A673 (cell line): Measurements from ENCODE around the gene DNPH1. TPM values are rescaled to one million over a fixed set of nuclear protein-coding genes. Genes with fewer than 3 reads are reported as not detected.

ENCODE experiments used
- BruUV-seq: library from RNA; stranded (reverse); fragments of 400-500 nt; replicated peaks from 2 replicates; lab custom pipeline; 2021; lab: Mats Ljungman, UMichigan
- CTCF ChIA-PET: fragments of 300-600 bp; sonication (Branson Sonifier 250); formaldehyde crosslinking; loops from one replicate; lab custom pipeline; 2022; ENCODE audit warnings: antibody characterized with exemption; lab: Charles Lee
- POLR2A ChIA-PET: fragments of 300-600 bp; sonication (Branson Sonifier 250); formaldehyde crosslinking; loops from one replicate; lab custom pipeline; 2022; ENCODE audit warnings: antibody characterized with exemption; ENCODE audit not compliant: low non-redundant PET; lab: Charles Lee
- DNase-seq: peaks from one replicate; pipeline ENCODE4 v3.0.0-alpha.2; 2015; ENCODE audit warnings: low spot score
- H3K27ac ChIP-seq: fragments of 200-600 bp; sonication (generic); 2 replicates; pipeline ENCODE4 v1.5.1; 2016; ENCODE audit warnings: mixed run types, low read depth, mild to moderate bottlenecking, mixed read lengths, antibody characterized with exemption, low read length; ENCODE audit not compliant: poor library complexity, severe bottlenecking
- H3K27me3 ChIP-seq: fragments of 200-600 bp; sonication (generic); replicated peaks from 2 replicates; pipeline ENCODE4 v1.6.1; 2017; ENCODE audit warnings: mixed run types, low read depth, mild to moderate bottlenecking, mixed read lengths, antibody characterized with exemption, low read length; ENCODE audit not compliant: insufficient read depth, poor library complexity
- H3K36me3 ChIP-seq: fragments of 200-600 bp; sonication (generic); 2 replicates; pipeline ENCODE4 v1.6.1; 2016; ENCODE audit warnings: mixed run types, mild to moderate bottlenecking, mixed read lengths, antibody characterized with exemption, low read length; ENCODE audit not compliant: insufficient read depth, poor library complexity, severe bottlenecking
- H3K4me1 ChIP-seq: fragments of 200-600 bp; sonication (generic); 2 replicates; pipeline ENCODE4 v1.6.1; 2017; ENCODE audit warnings: mixed run types, mild to moderate bottlenecking, mixed read lengths, antibody characterized with exemption, low read length; ENCODE audit not compliant: insufficient read depth, poor library complexity, severe bottlenecking
- H3K4me3 ChIP-seq: fragments of 200-600 bp; sonication (generic); 2 replicates; pipeline ENCODE4 v1.5.1; 2016; ENCODE audit warnings: low read depth, mixed run types, mild to moderate bottlenecking, mixed read lengths, low read length; ENCODE audit not compliant: poor library complexity, severe bottlenecking
- H3K9me3 ChIP-seq: fragments of 200-600 bp; sonication (generic); 2 replicates; pipeline ENCODE4 v1.6.1; 2016; ENCODE audit warnings: mixed run types, low read depth, mild to moderate bottlenecking, mixed read lengths, antibody characterized with exemption, low read length; ENCODE audit not compliant: poor library complexity, severe bottlenecking
- CTCF ChIP-seq: fragments of 300-800, 200-600 bp; sonication (generic); conservative IDR thresholded peaks from 2 replicates; pipeline ENCODE4 v1.5.1; 2017; ENCODE audit warnings: low read depth, mild to moderate bottlenecking, antibody characterized with exemption, low read length, moderate library complexity, mixed read lengths
- EZH2 ChIP-seq: fragments of 200-600 bp; sonication (generic); IDR thresholded peaks from 2 replicates; pipeline ENCODE4 v1.6.1; 2017; ENCODE audit warnings: borderline replicate concordance, low read depth, mild to moderate bottlenecking, mixed read lengths, antibody characterized with exemption, low read length; ENCODE audit not compliant: poor library complexity, severe bottlenecking
- intact Hi-C: fragments of 100-400 bp; cut with micrococcal nuclease; formaldehyde crosslinking; loops from one replicate; pipeline ENCODE4 v1.10.0; 2022; ENCODE audit not compliant: unreplicated experiment
- total RNA-seq: library from RNA; stranded (reverse); gene quantifications from 2 replicates; pipeline ENCODE4 v1.2.3, GENCODE V29; 2021

DNPH1 gene
- total RNA-seq, 1 experiment from 2014 or later, result 55.1 TPM

DNA sequence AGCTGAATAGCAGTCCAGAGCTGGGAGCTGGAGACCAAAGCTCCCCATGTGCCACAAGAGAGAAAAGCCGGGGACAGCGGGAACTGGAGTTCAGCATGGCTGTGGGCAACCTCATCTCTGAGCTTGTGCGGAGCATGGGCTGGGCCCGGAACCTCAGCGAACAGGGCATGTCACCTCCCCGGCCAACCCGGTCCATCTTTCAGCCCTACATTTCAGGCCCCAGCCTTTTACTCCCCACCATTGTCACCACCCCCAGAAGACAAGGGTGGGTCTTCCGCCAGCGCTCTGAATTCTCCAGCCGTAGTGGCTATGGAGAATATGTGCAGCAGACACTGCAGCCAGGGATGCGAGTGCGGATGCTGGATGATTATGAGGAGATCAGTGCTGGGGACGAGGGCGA lies 43.3 kb downstream of the DNPH1 start:
- BruUV-seq, result no TSS peak
- ChIA-PET CTCF (no interaction called here), POLR2A (no interaction called here)
- no peak for TF ChIP-seq CTCF
- no peak for TF ChIP-seq EZH2
- Histone ChIP-seq H3K4me3 (no peak overlapping the region), H3K4me1 (peaks cover 11% of the 10 kb centered on the region), H3K27ac (no peak overlapping the region), H3K27me3 (no peaks in the 10 kb centered on the region), H3K9me3 (no peaks in the 10 kb centered on the region), H3K36me3 (peaks cover 20% of the 10 kb centered on the region)
- intact Hi-C loops, result no loop called here
- DNase-seq, result no peak

GRCh38 chr6:43185391-43185985 lies 43.8 kb downstream of the DNPH1 start:
- Histone ChIP-seq H3K27ac (no peak overlapping the region), H3K4me1 (peaks cover 11% of the 10 kb centered on the region), H3K27me3 (no peaks in the 10 kb centered on the region), H3K4me3 (no peak overlapping the region), H3K36me3 (peaks cover 20% of the 10 kb centered on the region), H3K9me3 (no peaks in the 10 kb centered on the region)
- TF ChIP-seq CTCF, result no peak
- TF ChIP-seq EZH2, result no peak
- POLR2A ChIA-PET, result no interaction called here
- CTCF ChIA-PET, result no interaction called here
- intact Hi-C loops, result no loop called here
- BruUV-seq, result no TSS peak
- no peak for DNase-seq

GRCh38 chr6:43184268-43184985 lies 44.9 kb downstream of the DNPH1 start:
- no peak for DNase-seq
- intact Hi-C loops, result no loop called here
- Histone ChIP-seq H3K27ac (no peak overlapping the region), H3K27me3 (no peaks in the 10 kb centered on the region), H3K36me3 (peaks cover 22% of the 10 kb centered on the region), H3K4me3 (no peak overlapping the region), H3K4me1 (peaks cover 11% of the 10 kb centered on the region), H3K9me3 (no peaks in the 10 kb centered on the region)
- POLR2A ChIA-PET, result no interaction called here
- BruUV-seq, result no TSS peak
- TF ChIP-seq CTCF (no peak), EZH2 (no peak)
- CTCF ChIA-PET, result no interaction called here
